HG02610 (cell line): ENCODE data around the gene BTNL9.
"Not testable (repeated sequence)": the region's sequence is repeated elsewhere in the genome, so short reads cannot be mapped to it uniquely, and the experiment has no call there.

Source experiments
- ATAC-seq: cut with Tn5 transposase; IDR thresholded peaks from one replicate; pipeline ENCODE4 v1.9.1; 2021; ENCODE audit warnings: mild to moderate bottlenecking, moderate library complexity; ENCODE audit not compliant: unreplicated experiment

Gene BTNL9

DNA sequence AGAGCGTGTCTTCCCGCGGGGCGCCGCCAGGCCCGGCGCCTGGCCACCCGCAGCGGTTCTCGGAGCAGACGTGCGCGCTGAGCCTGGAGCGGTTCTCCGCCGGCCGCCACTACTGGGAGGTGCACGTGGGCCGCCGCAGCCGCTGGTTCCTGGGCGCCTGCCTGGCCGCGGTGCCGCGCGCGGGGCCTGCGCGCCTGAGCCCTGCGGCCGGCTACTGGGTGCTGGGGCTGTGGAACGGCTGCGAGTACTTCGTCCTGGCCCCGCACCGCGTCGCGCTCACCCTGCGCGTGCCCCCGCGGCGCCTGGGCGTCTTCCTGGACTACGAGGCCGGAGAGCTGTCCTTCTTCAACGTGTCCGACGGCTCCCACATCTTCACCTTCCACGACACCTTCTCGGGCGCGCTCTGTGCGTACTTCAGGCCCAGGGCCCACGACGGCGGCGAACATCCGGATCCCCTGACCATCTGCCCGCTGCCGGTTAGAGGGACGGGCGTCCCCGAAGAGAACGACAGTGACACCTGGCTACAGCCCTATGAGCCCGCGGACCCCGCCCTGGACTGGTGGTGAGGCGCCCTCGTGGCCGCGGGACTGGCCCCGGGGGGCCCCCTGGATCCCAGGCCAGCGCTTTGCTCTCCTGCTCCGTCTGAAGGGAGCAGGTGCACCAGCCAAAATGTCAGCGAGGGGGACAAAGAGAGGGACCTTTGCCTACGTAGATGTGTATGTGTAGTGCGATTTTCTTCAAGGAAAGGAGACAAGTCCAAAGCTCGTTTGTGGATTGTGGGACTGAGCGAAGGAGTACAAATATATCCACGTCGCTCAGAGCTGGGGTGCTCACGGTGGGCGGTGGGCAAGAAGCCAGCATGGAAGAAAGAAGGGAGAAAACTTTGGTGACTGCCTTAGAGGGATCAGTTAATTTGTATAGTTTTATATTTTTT, 19.5 kb downstream of the BTNL9 start:
- no peak for ATAC-seq

GRCh38 chr5:181060231-181060590, 20.1 kb downstream of the BTNL9 start:
- ATAC-seq, result no peak

DNA sequence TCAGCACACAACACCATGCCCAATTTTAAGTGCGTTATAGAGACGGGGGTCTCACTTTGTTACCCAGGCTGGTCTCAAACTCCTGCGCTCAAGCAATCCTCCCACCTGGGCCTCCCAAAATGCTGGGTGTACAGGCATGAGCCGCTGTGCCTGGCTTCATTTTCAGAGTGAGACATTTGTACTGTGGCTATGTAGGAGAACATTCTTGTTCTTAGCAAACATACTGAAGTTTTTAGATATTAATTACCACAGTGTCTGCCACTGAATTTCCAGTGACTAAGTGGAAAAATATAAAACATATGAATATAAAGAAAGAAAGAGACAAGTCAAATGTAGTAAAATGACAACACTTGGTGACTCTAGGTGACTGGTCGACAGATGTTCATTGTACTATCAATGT, 20.9 kb downstream of the BTNL9 start:
- no peak for ATAC-seq

GRCh38 chr5:181061645-181062044, 21.6 kb downstream of the BTNL9 start:
- no peak for ATAC-seq

DNA sequence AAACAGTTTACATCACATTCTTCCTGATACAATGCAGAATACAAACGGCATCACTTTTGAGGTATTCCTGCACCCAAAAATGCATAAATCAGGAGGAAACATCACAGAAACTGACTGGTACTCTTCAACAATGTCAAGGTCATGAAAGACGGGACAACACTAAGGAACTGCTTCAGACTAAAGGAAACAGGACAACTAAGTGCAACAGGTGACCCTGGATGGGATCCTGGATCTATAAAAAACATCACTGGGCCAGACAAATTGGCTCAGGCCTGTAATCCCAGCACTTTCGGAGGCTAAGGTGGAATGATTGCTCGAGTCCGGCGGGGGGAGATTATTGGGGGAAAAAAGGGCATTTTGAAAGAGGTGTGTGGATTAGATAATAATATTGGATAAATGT, 22.6 kb downstream of the BTNL9 start:
- ATAC-seq, result no peak

- ATAC-seq, result no peak
Observed at GRCh38 chr5:181063514-181063913, 23.4 kb downstream of the BTNL9 start.

DNA sequence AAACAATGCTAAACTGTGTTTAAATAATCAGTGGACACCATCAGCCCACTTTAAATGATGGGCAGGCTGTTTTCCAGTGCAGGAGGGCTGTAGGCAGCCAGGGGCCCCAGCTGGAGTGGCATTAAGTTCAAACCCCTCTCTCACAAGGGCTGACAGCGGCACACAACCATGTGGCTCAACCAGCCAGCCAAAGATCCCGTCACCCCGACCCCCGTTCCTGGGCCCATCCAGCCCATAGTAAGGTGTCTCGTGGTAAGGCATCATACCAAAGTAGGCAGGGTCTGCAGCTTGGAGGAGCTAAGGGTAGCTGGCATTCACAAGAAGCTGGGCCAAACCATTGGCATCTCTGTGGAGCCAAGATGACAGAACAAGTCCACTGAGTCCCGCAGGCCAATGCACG, 24.9 kb downstream of the BTNL9 start:
- ATAC-seq, result no peak

- no peak for ATAC-seq
Observed at GRCh38 chr5:181069767-181070491, 29.9 kb downstream of the BTNL9 start.

GRCh38 chr5:181070523-181070922, 30.5 kb downstream of the BTNL9 start:
- ATAC-seq, result no peak

- no peak for ATAC-seq
Observed at GRCh38 chr5:181071257-181071656, 31.2 kb downstream of the BTNL9 start.

DNA sequence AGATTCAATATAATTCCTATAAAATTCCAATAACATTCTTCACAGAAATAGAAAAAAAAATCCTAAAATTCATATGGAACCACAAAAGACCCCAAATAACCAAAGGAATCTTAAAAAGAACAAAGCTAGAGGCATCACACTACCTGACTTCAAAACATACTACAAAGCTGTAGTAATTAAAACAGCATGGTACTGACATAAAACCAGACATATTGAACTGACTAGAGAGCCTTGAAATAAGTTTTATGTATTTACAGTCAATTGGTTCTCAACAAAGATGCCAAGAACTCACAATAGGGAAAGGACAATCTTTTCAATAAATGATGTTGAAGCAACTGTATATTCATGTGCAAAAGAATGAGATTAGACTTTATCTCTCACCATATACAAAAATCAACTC, 36.9 kb downstream of the BTNL9 start:
- ATAC-seq, result no peak

- no peak for ATAC-seq
Observed at GRCh38 chr5:181081989-181082388, 41.9 kb downstream of the BTNL9 start.

DNA sequence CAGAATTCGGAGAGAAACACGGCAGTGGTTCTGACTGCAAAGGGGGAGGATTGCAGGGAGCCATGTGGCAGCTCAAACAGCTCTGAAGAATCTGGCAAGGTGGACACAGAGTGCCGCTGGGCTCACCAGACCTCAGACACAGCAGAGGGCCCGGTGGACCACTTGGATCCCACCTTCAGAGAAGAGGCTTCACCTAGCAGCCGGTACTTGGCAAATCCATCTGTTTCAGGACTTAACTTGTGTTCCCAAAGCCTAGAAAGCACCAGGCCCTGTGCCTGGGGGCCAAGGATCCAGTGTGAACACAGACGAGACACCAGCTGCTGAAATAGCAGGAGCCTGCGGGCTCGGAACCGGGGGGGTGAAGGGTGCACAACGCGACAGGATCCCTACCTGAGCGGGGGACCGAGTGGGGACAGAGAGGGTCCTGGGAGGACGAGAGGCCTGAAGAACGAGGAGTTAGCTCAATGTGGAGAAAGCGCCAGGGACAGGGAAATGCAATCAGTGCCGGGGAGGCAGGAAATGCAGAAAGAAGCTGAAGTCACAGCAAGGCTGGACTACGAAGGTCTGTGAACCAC, 44.6 kb downstream of the BTNL9 start:
- ATAC-seq, result no peak

DNA sequence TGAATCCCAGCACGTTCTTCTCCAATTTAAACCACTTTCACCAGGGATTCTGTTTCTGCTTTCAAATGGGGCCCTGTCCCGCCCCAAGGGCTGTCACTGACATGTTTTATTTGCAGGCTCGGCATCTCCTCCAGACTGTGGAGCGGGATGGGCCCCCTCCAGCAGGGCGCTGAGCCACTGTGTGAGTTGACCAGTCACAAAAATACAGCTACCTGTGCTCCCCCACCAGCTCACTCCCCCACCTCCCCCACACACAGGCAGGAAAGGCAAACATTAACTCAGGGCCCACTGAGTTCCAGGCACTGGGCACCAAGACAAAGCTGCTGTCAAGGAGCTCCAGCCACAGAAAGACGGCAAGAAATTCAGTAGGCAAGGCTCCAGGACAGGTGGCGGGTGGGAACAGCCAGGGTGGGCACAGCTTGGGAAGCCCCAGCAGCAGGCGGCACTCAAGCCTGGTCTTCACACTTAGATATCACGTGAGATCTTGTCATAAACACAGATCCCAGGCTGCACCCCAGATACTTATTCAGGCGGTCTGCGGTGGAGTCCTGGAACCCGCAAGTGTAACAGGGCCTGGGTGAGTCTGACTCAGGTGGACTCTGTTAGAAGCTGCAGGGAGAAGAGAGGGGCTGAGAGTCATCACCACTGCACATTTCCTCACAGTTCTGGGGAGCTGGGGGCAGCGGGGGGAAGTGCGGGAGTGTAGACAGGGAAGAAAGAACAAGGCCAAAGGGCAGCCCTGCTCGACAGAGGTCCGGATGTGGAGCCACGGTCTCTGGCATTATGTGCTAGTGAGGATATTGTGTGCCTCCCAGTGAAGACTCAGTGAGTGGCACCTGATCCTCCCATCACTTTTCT, 46.2 kb downstream of the BTNL9 start:
- no peak for ATAC-seq

DNA sequence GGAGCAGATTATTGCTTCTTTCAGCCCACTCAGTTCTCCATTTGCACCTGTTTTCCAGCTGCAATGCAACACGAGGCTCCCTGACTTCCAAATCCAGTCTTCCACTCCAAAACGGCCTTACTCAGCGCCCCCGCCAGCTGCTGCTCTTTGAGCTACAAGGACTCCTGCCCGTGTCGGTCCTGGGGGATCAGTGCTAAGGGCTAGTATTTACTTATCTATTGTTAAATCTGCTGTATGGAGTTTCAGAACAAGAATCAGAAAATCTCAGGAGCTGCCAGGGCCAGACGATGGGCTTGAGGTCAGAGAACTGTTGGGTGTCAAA, 46.8 kb downstream of the BTNL9 start:
- ATAC-seq, result no peak

- ATAC-seq, result no peak
Observed at GRCh38 chr5:181087309-181087708, 47.2 kb downstream of the BTNL9 start.

DNA sequence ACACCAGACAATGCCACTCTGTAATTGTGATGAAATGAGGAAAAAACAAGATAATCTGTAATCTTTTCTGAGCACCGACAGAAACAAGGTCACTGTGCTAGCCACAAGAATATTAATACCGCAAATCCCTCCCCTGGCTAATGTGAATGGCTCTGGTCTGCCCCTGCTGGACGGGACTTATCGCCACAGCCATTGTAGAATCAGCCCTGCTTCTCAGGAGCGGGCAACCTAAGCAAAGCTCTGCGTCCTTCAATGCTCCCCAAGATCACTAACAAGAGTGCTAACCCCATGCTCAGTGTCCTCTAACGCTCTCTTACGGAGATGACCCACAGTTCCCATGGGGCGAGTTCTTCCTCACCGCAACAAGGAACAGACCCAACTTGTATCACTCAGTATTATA, 48.2 kb downstream of the BTNL9 start:
- no peak for ATAC-seq

DNA sequence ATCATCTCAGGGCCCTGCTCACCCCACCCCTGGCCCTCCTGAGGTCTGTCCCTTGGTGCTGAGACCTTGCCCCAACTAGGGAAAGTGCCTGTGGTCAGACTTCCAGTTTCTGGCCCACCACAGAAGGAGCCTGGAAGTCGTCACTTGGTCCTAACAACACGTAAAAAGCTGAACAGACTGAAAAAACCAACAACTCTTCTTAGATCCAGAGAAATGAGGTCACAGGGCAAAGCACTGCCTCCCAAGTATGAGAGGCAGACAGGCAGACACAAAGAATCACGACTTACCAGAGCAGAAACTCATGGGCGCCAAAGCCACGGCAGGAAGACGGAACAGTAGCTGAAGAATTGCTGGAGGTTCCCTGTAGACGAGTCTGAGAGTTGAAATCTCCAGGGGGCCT, 52.4 kb downstream of the BTNL9 start:
- no peak for ATAC-seq

- not testable (repeated sequence) for ATAC-seq
Observed at GRCh38 chr5:181095162-181095561, 55.1 kb downstream of the BTNL9 start.

- not testable (repeated sequence) for ATAC-seq
Observed at GRCh38 chr5:181096721-181097382, 56.8 kb downstream of the BTNL9 start.

DNA sequence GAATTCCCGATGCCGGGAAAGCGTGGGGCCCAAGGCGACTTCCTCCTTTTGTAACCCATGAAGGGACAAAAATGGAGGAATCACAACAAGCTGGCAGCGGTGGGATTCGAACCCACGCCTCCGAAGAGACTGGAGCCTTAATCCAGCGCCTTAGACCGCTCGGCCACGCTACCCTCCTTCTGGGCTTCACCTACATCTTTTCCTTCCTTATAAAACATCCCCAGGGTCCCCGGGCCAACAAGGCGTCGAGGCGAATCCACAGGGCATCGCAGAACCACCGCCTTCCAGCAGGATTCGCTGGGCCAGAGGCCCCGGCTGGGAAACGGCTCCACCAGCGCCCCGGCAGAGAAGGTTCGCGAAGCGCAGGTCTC, 57.3 kb downstream of the BTNL9 start:
- ATAC-seq, result not testable (repeated sequence)
